Endothelial cell of umbilical vein (primary cell): ENCODE measurements around the gene HSH2D.

Source experiments
- CTCF ChIP-seq, 2 donors: IDR thresholded peaks; 1 replicate in 1 of 2; 2 replicates in 1 of 2; pipeline ENCODE4 v1.5.1; 2011; ENCODE audit warnings: low read length in 2 of 2, mild to moderate bottlenecking in 2 of 2, moderate library complexity in 2 of 2, control low read depth in 1 of 2, inconsistent platforms in 1 of 2, low read depth in 1 of 2; ENCODE audit not compliant: insufficient read depth in 1 of 2; ENCODE audit errors: extremely low read depth in 1 of 2
- EZH2 ChIP-seq: IDR thresholded peaks from 2 replicates; pipeline ENCODE4 v1.6.1; 2012; ENCODE audit warnings: borderline replicate concordance, low read depth, mild to moderate bottlenecking, moderate library complexity, low read length, inconsistent platforms; ENCODE audit not compliant: severe bottlenecking
- FOS ChIP-seq: IDR thresholded peaks from 2 replicates; pipeline ENCODE4 v1.6.1; 2011; ENCODE audit warnings: mild to moderate bottlenecking, low read length, moderate library complexity, borderline replicate concordance; ENCODE audit not compliant: insufficient read depth
- POLR2A ChIP-seq: IDR thresholded peaks from 2 replicates; pipeline ENCODE4 v1.6.1; 2012; ENCODE audit warnings: low read depth, mild to moderate bottlenecking, control low read depth, low read length
- POLR2AphosphoS5 ChIP-seq: IDR thresholded peaks from 2 replicates; pipeline ENCODE4 v1.6.1; 2012; ENCODE audit warnings: low read depth, mild to moderate bottlenecking, control low read depth, low read length, moderate library complexity; ENCODE audit not compliant: insufficient read depth

- TF ChIP-seq POLR2A (no peak), EZH2 (no peak), FOS (no peak), CTCF (IDR thresholded peaks at IDR 0.05; ENCODE audit: extremely low read depth in 1 of 2, insufficient read depth in 1 of 2, low read depth in 1 of 2, low read length in 2 of 2) (no peak), POLR2AphosphoS5 (no peak)
Measured at GRCh38 chr19:16096280-16096855, 47.1 kb upstream of the HSH2D start.
